NCI-H1417 treated with DMSO at 0.1 percent for 48 hours (cell line): Measurements from ENCODE around the gene CDC6.
"Not testable (repeated sequence)": the region's sequence is repeated elsewhere in the genome, so short reads cannot be mapped to it uniquely, and the experiment has no call there.

Experiments
- DNase-seq: peaks from one replicate; lab custom pipeline; 2025; lab: John Stamatoyannopoulos, UW

Gene CDC6

GRCh38 chr17:40290629-40291280 is 3.1 kb downstream of the CDC6 start:
- no peak for DNase-seq

GRCh38 chr17:40291281-40291664 is 3.6 kb downstream of the CDC6 start:
- DNase-seq = no peak

GRCh38 chr17:40293363-40293762 is 5.7 kb downstream of the CDC6 start:
- no peak for DNase-seq

- no peak for DNase-seq
Observed at GRCh38 chr17:40295488-40296436, 8.1 kb downstream of the CDC6 start.

GRCh38 chr17:40297511-40297910 is 9.8 kb downstream of the CDC6 start:
- no peak for DNase-seq

GRCh38 chr17:40298726-40299125 is 11.0 kb downstream of the CDC6 start:
- no peak for DNase-seq

GRCh38 chr17:40299159-40299757 is 11.6 kb downstream of the CDC6 start:
- DNase-seq = not testable (repeated sequence)

- no peak for DNase-seq
Observed at GRCh38 chr17:40301315-40301714, 13.6 kb downstream of the CDC6 start.

- DNase-seq = no peak
Observed at GRCh38 chr17:40303009-40303657, 15.5 kb downstream of the CDC6 start.

- DNase-seq = no peak
Observed at GRCh38 chr17:40303708-40304551, 16.3 kb downstream of the CDC6 start.

GRCh38 chr17:40304552-40304863 is 16.8 kb downstream of the CDC6 start:
- DNase-seq = not testable (repeated sequence)

- not testable (repeated sequence) for DNase-seq
Observed at GRCh38 chr17:40304866-40305265, 17.2 kb downstream of the CDC6 start.

- DNase-seq = no peak
Observed at GRCh38 chr17:40306395-40306794, 18.7 kb downstream of the CDC6 start.

GRCh38 chr17:40307001-40307730 is 19.5 kb downstream of the CDC6 start:
- no peak for DNase-seq

GRCh38 chr17:40307740-40308239 is 20.1 kb downstream of the CDC6 start:
- no peak for DNase-seq

- no peak for DNase-seq
Observed at GRCh38 chr17:40309031-40309948, 21.6 kb downstream of the CDC6 start, which contains the start of gene RARA. TSS of gene RARA (plus strand) at chr17:40309180. CDS start at chr17:40331219, 22,039 bp downstream.

GRCh38 chr17:40309949-40310510 is 22.4 kb downstream of the CDC6 start:
- no peak for DNase-seq

- no peak for DNase-seq
Observed at GRCh38 chr17:40310882-40311391, 23.3 kb downstream of the CDC6 start.

GRCh38 chr17:40311575-40311974 is 23.9 kb downstream of the CDC6 start:
- no peak for DNase-seq
